Ramos (cell line): ENCODE data around the gene H2AZ2.
"Not testable (repeated sequence)": the region's sequence is repeated elsewhere in the genome, so short reads cannot be mapped to it uniquely, and the experiment has no call there.

ENCODE experiments used
- in situ Hi-C: fragments of 300-500 bp; cut with MboI; formaldehyde crosslinking; loops from one replicate; pipeline ENCODE4 v1.14.3; 2022; ENCODE audit warnings: low sequenced_read_pairs; ENCODE audit not compliant: unreplicated experiment

The H2AZ2 gene

DNA sequence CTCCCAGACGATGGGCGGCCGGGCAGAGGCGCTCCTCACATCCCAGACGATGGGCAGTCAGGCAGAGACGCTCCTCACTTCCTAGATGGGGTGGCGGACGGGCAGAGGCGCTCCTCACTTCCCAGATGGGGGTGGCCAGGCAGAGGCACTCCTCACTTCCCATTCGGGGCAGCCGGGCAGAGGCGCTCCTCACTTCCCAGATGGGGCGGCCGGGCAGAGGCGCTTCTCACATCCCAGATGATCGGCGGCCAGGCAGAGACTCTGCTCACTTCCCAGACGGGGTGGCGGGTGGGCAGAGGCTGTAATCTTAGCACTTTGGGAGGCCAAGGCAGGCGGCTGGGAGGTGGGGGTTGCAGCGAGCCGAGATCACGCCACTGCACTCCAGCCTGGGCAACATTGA is 24.0 kb upstream of the H2AZ2 start:
- in situ Hi-C loops = not testable (repeated sequence)

DNA sequence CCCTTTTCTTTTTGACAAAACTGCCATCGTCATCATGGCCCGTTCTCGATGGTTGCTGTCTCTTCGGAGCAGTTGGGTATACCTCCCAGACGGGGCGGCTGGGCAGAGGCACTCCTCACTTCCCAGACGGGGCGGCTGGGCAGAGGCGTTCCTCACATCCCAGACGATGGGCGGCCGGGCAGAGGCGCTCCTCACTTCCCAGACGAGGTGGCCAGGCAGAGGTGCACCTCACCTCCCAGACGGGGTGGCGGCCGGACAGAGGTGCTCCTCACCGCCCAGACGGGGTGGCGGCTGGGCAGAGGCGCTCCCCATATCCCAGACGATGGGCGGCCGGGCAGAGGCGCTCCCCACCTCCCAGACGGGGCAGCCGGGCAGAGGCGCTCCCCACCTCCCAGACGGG is 22.9 kb upstream of the H2AZ2 start:
- in situ Hi-C loops = not testable (repeated sequence)

DNA sequence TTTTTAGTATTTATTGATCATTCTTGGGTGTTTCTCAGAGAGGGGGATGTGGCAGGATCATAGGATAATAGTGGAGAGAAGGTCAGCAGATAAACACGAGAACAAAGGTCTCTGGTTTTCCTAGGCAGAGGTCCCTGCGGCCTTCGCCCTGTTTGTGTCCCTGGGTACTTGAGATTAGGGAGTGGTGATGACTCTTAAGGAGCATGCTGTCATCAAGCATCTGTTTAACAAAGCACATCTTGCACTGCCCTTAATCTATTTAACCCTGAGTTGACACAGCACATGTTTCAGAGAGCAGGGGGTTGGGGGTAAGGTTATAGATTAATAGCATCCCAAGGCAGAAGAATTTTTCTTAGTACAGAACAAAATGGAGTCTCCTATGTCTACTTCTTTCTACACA is 22.4 kb upstream of the H2AZ2 start:
- in situ Hi-C loops = not testable (repeated sequence)

DNA sequence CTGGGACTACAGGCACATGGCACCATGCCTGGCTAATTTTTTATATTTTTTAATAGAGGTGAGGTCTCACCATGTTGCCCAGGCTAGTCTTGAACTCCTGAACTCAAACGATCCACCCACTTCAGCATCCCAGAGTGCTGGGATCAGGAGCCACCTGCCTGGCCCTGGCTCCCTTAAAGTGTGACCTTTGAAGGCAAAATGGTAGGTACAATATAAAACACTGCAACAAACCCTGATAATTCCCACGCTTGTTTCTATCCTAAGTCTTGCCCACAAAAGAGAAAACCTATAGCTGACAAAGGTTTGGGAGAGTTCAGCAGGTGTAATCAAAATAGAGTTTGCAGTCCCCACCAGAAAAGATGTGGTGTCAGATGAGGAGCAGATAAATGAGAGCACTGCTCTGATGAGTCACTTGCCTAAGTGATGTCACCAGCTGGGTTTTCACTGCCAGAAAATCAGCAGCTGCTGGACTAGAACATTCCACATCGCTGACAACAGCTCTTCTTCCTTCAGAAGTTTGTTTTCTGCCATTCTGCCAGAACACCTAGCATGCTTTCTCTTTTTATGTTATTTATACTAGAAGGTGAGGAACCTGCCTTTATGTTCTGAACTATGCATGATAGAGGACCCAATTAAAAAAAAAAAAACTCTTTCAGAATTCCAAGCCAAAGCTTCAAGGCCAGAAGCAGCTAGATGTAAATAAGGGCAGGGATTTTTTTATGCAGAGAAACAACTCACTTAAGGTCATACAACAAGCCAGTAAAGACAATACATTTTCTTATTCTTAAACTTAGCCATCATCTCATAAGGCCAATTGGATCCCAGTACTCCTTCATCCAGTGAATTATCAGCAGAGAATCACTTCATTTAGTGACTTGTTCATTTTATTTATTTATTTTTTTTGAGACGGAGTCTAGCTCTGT is 19.4 kb upstream of the H2AZ2 start:
- in situ Hi-C loops = no loop called here

DNA sequence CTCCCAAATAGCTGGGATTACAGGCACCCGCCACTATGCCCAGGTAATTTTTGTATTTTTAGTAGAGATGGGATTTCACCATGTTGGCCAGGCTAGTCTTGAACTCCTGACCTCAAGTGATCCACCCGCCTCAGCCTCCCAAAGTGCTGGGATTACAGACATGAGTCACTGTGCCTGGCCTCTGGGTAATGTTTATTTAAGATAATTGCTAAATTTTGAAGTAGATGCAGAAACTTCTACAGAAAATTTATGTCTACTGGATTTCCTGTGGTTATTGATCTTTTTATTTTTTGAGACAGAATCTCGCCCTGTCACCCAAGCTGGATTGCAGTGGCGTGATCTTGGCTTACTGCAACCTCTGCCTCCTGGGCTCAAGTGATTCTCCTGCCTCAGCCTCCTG is 14.1 kb upstream of the H2AZ2 start:
- in situ Hi-C loops = not testable (repeated sequence)

DNA sequence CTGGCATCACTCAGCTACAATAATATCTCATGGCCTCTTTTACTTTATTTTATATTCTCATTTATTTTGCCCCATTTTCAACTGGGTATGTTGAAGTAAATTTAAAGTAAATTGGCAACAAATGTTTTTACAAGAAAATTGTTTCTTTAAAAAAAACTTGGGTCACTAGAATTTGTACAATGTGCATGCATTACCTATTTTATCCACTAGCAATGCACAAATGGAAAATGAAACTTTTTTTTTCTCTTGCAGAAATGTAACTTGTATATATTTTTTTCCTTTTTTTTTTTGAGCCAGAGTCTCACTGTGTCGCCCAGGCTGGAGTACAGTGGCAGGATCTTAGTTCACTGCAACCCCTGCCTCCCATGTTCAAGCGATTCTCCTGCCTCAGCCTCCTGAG is 10.3 kb upstream of the H2AZ2 start:
- in situ Hi-C loops = loop anchor here (10.0 kb wide), 1 partner anchor 277 kb away; no protein-coding TSS in a partner anchor

DNA sequence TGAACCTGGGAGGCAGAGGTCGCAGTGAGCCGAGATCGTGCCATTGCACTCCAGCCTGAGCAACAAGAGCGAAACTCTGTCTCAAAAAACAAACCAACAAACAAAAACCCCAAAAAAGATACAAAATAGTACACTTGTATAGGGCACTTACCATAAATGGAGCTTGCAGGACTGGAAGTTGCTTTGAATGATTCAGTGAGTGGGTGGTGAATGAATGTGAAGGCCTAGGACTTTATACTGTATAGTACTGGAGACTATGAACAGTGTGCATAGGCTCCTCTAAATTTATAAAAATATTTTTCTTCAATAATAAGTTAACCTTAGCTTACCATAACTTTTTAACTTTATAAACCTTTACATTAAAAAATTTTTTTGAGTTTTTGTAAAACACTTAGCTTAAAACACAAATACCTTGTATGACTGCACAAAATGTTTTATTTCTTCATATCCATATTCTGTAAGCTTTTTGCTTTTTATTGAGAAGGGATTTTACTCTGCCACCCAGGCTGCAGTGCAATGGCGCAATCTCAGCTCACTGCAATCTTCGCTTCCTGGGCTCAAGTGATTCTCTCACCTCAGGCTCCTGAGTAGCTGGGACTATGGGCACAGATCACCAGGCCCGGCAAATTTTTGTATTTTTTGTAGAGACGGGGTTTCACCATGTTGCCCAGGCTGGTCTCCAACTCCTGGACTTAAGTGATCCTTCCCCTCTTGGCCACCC is 6.9 kb upstream of the H2AZ2 start:
- in situ Hi-C loops = loop anchor here (5.0 to 10.0 kb wide), 2 partner anchors 62 to 280 kb away; no protein-coding TSS in a partner anchor

DNA sequence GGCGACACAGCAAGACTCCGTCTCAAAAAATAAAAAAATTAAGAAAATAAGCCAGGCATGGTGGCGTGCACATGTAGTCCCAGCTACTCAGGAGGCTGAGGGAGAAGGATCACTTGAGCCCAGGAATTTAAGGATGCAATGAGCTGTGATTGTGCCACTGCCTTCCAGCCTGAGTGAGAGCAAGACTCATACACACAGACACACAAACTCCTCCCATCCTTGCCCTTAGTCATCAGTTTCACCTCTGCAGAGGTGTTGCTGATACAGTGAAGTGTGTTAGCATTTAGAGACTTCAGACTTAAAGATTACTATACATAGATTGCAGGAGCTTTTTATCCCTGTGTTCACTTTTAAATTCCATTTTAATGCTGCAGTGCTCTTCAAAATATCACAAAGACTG is 5.5 kb upstream of the H2AZ2 start:
- in situ Hi-C loops = loop anchor here (5.0 to 10.0 kb wide), 2 partner anchors 64 to 281 kb away; no protein-coding TSS in a partner anchor

DNA sequence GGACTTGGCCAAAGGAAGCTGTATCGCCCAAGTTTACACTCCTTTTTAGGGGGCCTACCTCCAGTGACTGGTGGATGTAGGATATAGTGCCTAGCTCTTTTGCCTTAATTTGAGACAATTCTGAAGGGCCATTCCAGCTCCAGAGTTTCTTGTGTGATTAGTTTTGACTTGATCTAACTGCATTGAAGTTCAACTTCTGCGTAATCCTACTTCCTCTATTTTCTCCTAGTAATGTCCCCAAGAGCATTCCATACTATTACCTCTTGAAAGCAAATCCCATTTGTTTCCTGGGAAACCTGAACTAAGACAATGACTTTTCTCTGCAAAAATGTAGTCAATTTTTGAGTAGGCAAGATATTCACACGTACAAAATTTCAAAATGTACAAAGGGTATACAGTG is 4.7 kb upstream of the H2AZ2 start:
- in situ Hi-C loops = loop anchor here (5.0 to 10.0 kb wide), 2 partner anchors 65 to 282 kb away; no protein-coding TSS in a partner anchor

DNA sequence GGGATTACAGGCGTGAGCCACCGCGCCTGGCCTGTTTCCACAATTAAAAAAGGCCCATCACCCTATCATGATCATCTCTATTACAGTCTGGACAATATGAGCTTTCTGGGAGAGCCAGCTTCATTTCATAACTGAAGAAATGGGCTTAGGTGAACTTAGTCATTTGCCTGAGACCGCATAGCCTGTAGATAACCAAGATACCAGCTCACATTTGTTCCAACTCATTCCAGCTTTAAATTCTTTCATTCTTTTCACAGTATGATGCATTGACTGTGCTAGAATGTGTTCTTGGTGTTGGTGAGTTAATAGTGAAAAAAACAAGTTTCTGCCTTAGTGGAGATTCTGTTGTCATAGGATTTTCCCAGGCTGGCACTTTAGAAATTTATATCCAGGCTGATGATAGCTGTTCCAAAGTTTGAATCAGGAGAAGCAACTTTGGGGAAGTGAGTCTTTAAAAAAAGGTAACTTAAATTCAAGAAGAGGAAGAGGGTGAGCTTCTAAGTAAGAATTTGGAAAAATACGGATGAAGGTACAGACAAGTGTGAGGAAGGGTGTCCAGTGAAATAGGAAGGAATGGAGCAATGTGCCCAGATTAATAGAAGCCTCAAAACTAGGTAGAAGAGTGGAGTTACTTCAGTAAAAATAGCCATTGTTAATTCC is 2.1 kb upstream of the H2AZ2 start:
- in situ Hi-C loops = loop anchor here (5.0 to 10.0 kb wide), 3 partner anchors 67 to 285 kb away; no protein-coding TSS in a partner anchor

DNA sequence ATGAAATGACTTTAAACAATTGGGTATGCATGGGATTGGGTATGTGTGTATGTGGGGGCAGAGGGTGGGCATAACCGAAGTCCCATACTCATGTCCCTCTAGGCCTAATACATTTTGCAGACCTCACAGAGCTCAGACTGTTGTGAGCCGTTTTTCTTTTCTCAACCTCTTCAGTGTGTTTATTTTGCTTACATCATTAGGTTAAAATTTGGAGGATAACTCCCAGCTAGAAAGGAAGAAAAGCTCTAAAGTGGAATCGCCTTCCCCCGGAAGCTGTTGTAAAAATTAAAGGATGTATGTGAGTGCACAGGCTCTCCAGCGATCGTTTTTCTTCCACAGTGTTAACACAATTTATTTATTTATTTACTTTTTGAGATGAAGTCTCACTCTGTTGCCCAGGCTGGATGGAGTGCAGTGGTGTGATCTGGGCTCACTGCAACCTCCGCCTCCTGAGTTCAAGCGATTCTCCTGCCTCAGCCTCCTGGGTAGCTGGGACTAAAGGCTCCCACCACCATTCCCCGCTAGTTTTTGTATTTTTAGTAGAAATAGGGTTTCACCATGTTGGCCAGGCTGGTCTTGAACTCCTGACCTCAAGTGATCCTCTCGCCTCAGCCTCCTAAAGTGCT is 1.5 kb upstream of the H2AZ2 start:
- in situ Hi-C loops = loop anchor here (5.0 kb wide), 1 partner anchor 262 kb away; no protein-coding TSS in a partner anchor

DNA sequence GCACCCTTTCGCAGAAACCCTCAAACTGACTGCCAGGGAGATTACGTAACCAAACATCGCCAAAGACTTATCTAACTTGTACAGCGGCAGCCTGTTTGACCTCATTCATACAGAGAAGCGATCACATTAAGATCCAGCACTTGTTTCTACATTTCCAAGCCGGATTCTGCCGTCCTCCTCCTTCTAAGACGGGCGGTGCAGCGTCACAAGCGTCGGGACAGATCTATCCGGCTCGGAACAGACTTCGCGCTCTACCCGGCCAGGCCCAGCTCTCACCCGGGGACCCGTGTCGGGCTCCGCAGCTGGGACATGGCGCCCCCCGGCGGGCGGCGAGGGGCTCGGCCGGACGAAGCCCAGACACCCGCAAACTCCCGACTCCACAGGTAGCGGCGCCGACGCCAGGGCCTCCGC is 373 bp downstream of the H2AZ2 start:
- in situ Hi-C loops = loop anchor here (5.0 kb wide), 1 partner anchor 260 kb away; no protein-coding TSS in a partner anchor

DNA sequence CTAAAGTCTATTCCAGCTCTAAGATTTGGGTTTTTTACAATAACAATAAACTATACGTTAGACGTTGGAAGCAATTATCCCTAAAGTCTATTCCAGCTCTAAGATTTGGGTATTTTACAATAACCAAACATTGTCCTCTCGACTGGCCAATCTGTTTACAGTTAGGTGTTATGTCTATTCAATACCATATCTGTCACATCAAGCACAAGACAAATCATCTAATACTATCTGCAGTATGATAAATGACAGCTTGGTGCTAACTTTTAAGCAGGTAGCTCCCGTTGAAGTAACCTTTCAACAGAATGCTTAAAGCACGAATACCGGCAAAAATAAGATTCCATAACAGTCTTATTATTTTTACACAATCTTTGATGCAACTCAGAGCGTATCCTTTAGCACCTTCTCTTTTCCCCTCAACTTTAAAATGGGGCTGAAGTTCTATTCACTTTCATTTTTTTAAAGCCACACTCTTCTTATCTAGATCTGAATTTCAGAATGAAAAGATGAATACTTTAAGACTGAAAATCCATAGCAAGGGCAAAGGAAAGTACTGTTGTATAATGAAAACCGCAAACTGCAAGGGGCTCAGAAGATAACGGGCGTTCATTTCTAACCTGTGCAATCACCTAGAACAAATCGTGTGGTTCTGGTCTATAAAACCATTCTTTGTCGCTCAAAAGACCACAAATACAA is 925 bp downstream of the H2AZ2 start:
- in situ Hi-C loops = loop anchor here (5.0 kb wide), 1 partner anchor 260 kb away; no protein-coding TSS in a partner anchor

DNA sequence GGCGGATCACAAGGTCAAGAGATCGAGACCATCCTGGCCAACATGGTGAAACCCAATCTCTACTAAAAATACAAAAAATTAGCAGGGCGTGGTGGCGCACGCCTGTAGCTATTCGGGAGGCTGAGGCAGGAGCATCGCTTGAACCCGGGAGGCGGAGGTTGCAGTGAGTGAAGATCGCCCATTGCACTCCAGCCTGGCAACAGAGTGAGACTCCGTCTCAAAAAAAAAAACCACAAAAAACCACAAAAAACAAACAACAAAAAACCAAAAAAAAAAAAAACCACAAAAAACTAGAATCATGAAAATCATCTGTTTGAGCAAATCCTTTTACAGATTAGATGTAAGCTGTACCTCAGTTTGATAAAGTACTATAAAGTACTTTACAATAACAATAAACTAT is 1.5 kb downstream of the H2AZ2 start:
- in situ Hi-C loops = loop anchor here (5.0 kb wide), 1 partner anchor 259 kb away; no protein-coding TSS in a partner anchor

DNA sequence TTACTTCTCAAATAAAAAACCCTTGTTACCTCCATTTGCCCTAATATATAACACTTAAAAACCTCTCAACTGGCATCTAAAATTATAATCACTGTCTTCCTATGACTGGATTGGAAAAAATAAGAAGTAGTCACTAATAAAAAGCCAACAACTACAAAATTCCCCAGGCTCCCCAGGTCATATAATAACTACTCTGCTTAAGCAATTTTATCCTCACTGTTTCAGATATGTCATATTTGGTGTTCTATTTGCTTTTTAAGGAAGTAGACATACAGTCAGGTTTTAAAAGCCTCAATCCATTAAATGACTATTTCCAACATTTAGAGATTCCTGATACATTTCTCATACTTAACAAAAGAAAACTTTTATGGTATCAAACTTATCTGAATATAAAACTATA is 2.4 kb downstream of the H2AZ2 start:
- in situ Hi-C loops = loop anchor here (5.0 kb wide), 1 partner anchor 258 kb away; no protein-coding TSS in a partner anchor

DNA sequence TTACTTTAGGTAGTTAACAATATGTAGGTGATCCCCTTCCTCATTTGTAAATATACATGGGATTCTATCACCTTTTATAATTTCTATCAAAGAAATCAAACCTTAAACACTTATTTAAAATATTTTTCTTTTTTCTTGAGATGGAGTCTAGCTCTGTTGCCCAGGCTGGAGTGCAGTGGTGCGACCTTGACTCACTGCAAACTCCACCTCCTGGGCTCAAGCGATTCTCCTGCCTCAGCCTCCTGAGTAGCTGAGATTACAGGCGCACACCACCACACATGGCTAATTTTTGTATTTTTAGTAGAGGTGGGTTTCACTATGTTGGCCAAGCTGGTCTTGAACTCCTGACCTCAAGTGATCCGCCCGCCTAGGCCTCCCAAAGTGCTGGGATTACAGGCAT is 4.4 kb downstream of the H2AZ2 start:
- in situ Hi-C loops = not testable (repeated sequence)

DNA sequence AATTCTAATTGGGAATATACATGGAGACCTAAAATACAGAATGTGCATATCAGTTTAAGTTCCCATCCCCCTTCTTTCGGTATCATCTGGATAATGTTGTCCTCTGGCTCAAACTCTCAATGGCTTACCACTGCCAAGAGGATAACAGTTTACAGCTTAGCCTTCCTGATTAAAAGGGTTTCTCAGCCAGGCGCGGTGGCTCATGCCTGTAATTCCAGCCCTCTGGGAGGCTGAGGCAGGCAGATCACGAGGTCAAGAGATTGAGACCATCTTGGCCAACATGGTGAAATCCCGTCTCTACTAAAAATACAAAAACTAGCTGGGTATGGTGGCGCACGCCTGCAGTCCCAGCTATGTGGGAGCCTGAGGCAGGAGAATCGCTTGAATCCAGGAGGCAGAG is 5.2 kb downstream of the H2AZ2 start:
- in situ Hi-C loops = not testable (repeated sequence)

DNA sequence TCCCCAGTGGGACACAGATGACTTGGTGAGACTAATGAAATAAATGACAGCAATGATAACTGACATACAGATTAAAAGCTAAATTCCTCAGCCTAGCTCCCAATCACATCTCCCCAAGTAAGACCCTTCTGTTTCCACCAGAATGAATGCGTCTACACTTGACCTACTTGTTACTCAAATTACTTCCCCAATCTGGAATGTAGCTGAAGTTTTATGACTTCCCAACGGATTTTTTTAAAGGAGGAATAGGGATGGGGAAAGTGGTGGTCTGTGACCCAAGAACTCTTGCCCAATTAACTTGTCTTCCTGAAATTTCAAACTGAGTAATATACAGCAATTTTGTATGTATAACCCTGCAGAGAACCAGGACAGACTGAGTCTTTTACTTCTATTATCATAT is 9.1 kb downstream of the H2AZ2 start:
- in situ Hi-C loops = no loop called here

DNA sequence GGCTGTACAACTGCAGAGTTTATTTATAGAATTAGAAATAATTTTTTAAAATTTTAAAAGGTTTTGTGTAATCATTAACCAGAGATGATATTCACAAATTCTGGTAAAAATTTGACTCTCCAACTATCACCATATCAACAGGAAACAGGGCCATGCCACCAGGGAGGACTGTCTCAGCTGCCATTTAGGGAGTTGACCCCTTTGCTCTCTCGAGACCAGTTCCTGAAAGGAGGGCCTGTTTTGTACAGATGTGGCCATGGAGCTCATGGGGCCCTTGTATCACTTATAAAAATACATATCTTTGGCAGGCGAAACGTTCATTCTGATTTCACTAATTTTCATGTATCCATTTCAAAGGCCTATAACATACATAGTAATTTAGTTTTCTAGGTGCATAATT is 20.3 kb downstream of the H2AZ2 start:
- in situ Hi-C loops = no loop called here
